HepG2 (cell line): ENCODE results near the gene CST4. TPM values are rescaled to one million over a fixed set of nuclear protein-coding genes. Genes with fewer than 3 reads are reported as not detected.

ENCODE experiments used
- BORCS8-MEF2B ChIP-seq: sonication (generic); formaldehyde crosslinking; IDR thresholded peaks from 2 replicates; pipeline ENCODE4 v1.8.0; 2022; ENCODE audit warnings: mild to moderate bottlenecking, missing genetic modification reagents
- EED ChIP-seq: sonication (generic); formaldehyde crosslinking; IDR thresholded peaks from 2 replicates; pipeline ENCODE4 v1.5.0; 2020; ENCODE audit warnings: mild to moderate bottlenecking, missing genetic modification reagents
- FIP1L1 ChIP-seq: fragments of 200-400 bp; formaldehyde crosslinking; IDR thresholded peaks from 2 replicates; pipeline ENCODE4 v1.6.1; 2018; ENCODE audit warnings: low read depth, mild to moderate bottlenecking, low read length, moderate library complexity, borderline replicate concordance; ENCODE audit not compliant: insufficient read depth
- HNRNPL ChIP-seq: fragments of 200-400 bp; formaldehyde crosslinking; IDR thresholded peaks from 2 replicates; pipeline ENCODE4 v1.6.1; 2017; ENCODE audit warnings: mild to moderate bottlenecking, low read depth, low read length
- PCBP1 ChIP-seq: fragments of 200-400 bp; formaldehyde crosslinking; IDR thresholded peaks from 2 replicates; pipeline ENCODE4 v1.6.1; 2017; ENCODE audit warnings: mild to moderate bottlenecking, low read depth, low read length, borderline replicate concordance
- RBM39 ChIP-seq: fragments of 200-400 bp; formaldehyde crosslinking; IDR thresholded peaks from one replicate; pipeline ENCODE4 v1.6.1; 2018; ENCODE audit warnings: antibody characterized with exemption, mild to moderate bottlenecking, low read depth, low read length; ENCODE audit not compliant: poor library complexity, severe bottlenecking
- REPIN1 ChIP-seq: sonication (generic); formaldehyde crosslinking; IDR thresholded peaks from 2 replicates; pipeline ENCODE4 v1.8.0; 2022; ENCODE audit warnings: missing genetic modification reagents, low read depth, mild to moderate bottlenecking, borderline replicate concordance
- SALL2 ChIP-seq: sonication (generic); formaldehyde crosslinking; IDR thresholded peaks from 2 replicates; pipeline ENCODE4 v1.8.1; 2023; ENCODE audit warnings: mild to moderate bottlenecking, missing genetic modification reagents, inconsistent platforms
- TBL1XR1 ChIP-seq: fragments of 150-350 bp; IDR thresholded peaks from 2 replicates; pipeline ENCODE4 v1.6.1; 2014; ENCODE audit warnings: borderline replicate concordance, low read length; ENCODE audit not compliant: partially characterized antibody
- TOPORS ChIP-seq: sonication (generic); formaldehyde crosslinking; IDR thresholded peaks from 2 replicates; pipeline ENCODE4 v1.8.0; 2023; ENCODE audit warnings: mild to moderate bottlenecking, missing genetic modification reagents
- ZBTB42 ChIP-seq: sonication (generic); formaldehyde crosslinking; IDR thresholded peaks from 2 replicates; pipeline ENCODE4 v1.5.0; 2020; ENCODE audit warnings: mild to moderate bottlenecking, missing genetic modification reagents
- ZBTB43 ChIP-seq: sonication (generic); formaldehyde crosslinking; conservative IDR thresholded peaks from 2 replicates; pipeline ENCODE4 v1.4.0; 2020; ENCODE audit warnings: missing genetic modification reagents
- ZFP1 ChIP-seq: IDR thresholded peaks from 2 replicates; pipeline ENCODE4 v1.6.1; 2016
- ZMAT5 ChIP-seq: sonication (generic); formaldehyde crosslinking; IDR thresholded peaks from 2 replicates; pipeline ENCODE4 v1.5.0; 2020; ENCODE audit warnings: mild to moderate bottlenecking, low read depth, missing genetic modification reagents, borderline replicate concordance
- ZNF552 ChIP-seq: sonication (generic); formaldehyde crosslinking; IDR thresholded peaks from 2 replicates; pipeline ENCODE4 v1.9.0; 2022; ENCODE audit warnings: missing genetic modification reagents, mild to moderate bottlenecking, borderline replicate concordance
- ZNF574 ChIP-seq: sonication (generic); formaldehyde crosslinking; IDR thresholded peaks from 2 replicates; pipeline ENCODE4 v1.4.0; 2020; ENCODE audit warnings: missing genetic modification reagents
- ZNF678 ChIP-seq: sonication (generic); formaldehyde crosslinking; IDR thresholded peaks from 2 replicates; pipeline ENCODE4 v1.4.0; 2020; ENCODE audit warnings: mild to moderate bottlenecking, missing genetic modification reagents
- ZNF691 ChIP-seq: sonication (generic); formaldehyde crosslinking; IDR thresholded peaks from 2 replicates; pipeline ENCODE4 v1.4.0; 2020; ENCODE audit warnings: missing genetic modification reagents, low read depth, mild to moderate bottlenecking, borderline replicate concordance
- ZNF776 ChIP-seq: sonication (generic); formaldehyde crosslinking; IDR thresholded peaks from 2 replicates; pipeline ENCODE4 v1.4.0; 2020; ENCODE audit warnings: mild to moderate bottlenecking, missing genetic modification reagents
- ZNF784 ChIP-seq: sonication (generic); formaldehyde crosslinking; IDR thresholded peaks from 2 replicates; pipeline ENCODE4 v1.5.1; 2020; ENCODE audit warnings: missing genetic modification reagents, mild to moderate bottlenecking, borderline replicate concordance
- ZSCAN29 ChIP-seq: sonication (generic); formaldehyde crosslinking; conservative IDR thresholded peaks from 2 replicates; pipeline ENCODE4 v1.4.0; 2020; ENCODE audit warnings: mild to moderate bottlenecking, missing genetic modification reagents
- polyA plus RNA-seq, 8 experiments: library from polyadenylated mRNA; depleted of rRNA in 3 of 8; stranded (reverse) in 7 of 8; unstranded in 1 of 8; fragments of >200 nt; fragmentation: Illumina TruSeq in 4 of 8; extraction: Trizol in 4 of 8; gene quantifications; 2 replicates each; pipeline versions ENCODE4 v1.2.1 to v1.2.3, GENCODE V29; 2011 to 2016; ENCODE audit warnings: low read depth in 4 of 8, missing spikeins in 1 of 8, mixed read lengths in 1 of 8; ENCODE audit not compliant: insufficient read depth in 1 of 8
- total RNA-seq, 5 experiments: library from RNA; depleted of rRNA; stranded (reverse); fragments of >200 nt; fragmentation: Illumina TruSeq; extraction: Trizol; gene quantifications; 2 replicates each; pipeline ENCODE4 v1.2.3, GENCODE V29; 2016; ENCODE audit warnings: low read depth in 1 of 5

Gene CST4
- total and polyA plus RNA-seq, 2 of the 13 experiments (the other 11 are each of a cell fraction or from before 2014, with no cell fraction given), result not detected

GRCh38 chr20:23637282-23638221 is 51.3 kb downstream of the CST4 start, which contains the start of gene CST3 (continued):
- TF ChIP-seq ZBTB43 (CRISPR knock-in tag) (peak; percentile 82; the same call in 1 of the 2 replicates), FIP1L1 (0 out of 2 replicates have a peak, but pooled peaks have one; percentile 42), ZBTB42 (CRISPR knock-in tag) (no peak), BORCS8-MEF2B (CRISPR knock-in tag) (peak; percentile 98), ZNF776 (CRISPR knock-in tag) (peak; percentile 96), REPIN1 (CRISPR knock-in tag) (peak; percentile 97), ZFP1 (no peak; the same call in 1 of the 2 replicates), ZNF678 (peak; percentile 99), TBL1XR1 (peak; percentile 56), ZNF691 (CRISPR knock-in tag) (peak; percentile 95), ZMAT5 (CRISPR knock-in tag) (no peak), ZNF574 (CRISPR knock-in tag) (peak; percentile 97), SALL2 (no peak; the same call in 1 of the 2 replicates), HNRNPL (no peak), ZSCAN29 (no peak; the same call in 1 of the 2 replicates), RBM39 (peak; percentile 98), PCBP1 (peak; percentile 91), ZNF552 (CRISPR knock-in tag) (no peak), TOPORS (CRISPR knock-in tag) (peak; percentile 98), EED (CRISPR knock-in tag) (peak; percentile 98), ZNF784 (peak; percentile 97)
